ENCODE measurements around the gene USP30.

Gene USP30

DNA sequence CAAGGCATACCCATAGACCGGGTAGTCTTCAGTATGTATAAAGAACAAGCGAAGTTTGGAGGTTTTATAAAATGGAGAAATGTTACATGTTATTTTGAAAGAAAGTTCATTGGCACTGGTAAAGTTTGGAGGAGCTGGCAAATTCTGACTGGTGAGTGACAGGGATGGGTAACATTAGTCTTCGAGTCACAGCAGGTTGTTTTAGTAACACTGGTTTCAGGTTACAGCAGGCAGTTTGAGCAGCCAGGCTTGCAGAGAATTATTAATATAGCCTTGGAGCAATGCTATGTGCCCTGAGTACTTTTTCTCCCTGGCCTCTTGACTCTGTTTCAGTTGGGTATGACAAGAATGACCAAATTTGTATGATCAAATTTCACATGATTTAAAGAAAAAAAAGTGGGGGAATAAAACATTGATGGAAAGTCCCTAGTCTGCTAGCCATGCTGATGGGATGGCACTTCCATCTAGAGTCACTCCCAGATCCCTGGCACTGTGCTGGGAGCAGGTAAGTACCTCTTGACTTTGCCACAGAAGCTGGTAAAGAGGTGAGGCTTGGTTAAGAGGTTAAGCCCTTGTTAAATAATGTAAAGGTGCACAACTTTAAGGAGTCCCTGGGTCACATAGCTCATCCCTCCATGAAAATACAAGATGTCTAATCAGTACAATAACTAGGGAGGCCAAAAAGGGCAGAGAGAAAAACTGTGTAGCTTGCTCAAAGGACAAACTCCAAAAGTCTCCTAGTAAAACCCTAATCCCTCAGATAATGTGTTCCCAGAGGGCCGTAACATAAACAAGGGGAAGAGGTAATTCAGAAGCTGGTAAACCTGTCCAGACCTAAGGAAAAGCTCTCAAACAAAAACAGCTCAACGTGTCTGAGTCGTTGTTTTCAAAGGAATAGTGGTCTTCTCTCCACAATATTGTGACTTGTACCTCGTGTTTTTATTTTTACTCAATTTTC lies 18.9 kb upstream of the USP30 start:
- TF ChIP-seq GATA3 (IDR thresholded peaks at IDR 0.05; ENCODE audit: low read depth, low read length) (no peak), GATA2 (IDR thresholded peaks at IDR 0.05; ENCODE audit: low read depth, low read length) (no peak)

GRCh38 chr12:109036975-109037374 lies 15.4 kb upstream of the USP30 start:
- TF ChIP-seq GATA3 (IDR thresholded peaks at IDR 0.05; ENCODE audit: low read depth, low read length) (no peak), GATA2 (IDR thresholded peaks at IDR 0.05; ENCODE audit: low read depth, low read length) (no peak)

DNA sequence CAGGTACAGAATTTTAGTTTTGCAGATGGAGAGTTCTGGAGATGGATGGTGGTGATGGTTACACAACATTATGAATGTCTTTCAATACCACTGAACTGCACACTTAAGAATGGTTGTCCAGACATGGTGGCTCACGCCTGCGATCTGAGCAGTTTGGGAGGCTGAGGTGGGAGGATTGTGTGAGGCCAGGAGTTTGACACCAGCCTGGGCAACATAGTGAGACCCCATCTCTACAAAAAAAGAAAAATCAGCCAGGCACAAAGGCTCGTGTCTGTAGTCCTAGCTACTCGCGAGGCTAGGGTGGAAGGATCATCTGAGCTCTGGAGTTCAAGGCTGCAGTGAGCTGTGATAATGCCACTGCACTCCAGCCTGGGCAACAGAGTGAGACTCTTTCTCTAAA lies 8.1 kb upstream of the USP30 start:
- TF ChIP-seq GATA2 (IDR thresholded peaks at IDR 0.05; ENCODE audit: low read depth, low read length) = no peak
- TF ChIP-seq GATA3 (IDR thresholded peaks at IDR 0.05; ENCODE audit: low read depth, low read length) = no peak

- TF ChIP-seq GATA3 (IDR thresholded peaks at IDR 0.05; ENCODE audit: low read depth, low read length) (no peak), GATA2 (IDR thresholded peaks at IDR 0.05; ENCODE audit: low read depth, low read length) (no peak)
These were observed 5.1 kb upstream of the USP30 start for GRCh38 chr12:109047081-109047805.

DNA sequence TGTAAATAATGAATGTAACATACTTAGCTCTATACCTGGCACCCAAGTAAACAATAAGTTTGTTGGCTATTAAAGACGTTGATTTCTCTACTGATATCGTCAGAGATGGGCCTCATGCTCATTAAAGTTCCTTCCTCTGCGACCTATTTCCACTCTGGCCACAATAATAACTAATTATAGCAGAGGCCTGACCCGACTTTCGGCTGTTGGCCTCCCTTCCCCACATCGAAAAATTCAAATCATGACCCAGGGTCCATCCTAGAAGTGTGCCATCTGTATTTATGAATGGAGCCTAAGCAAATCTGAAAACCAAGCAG lies 321 bp upstream of the USP30 start:
- no peak for TF ChIP-seq GATA2 (IDR thresholded peaks at IDR 0.05; ENCODE audit: low read depth, low read length)
- no peak for TF ChIP-seq GATA3 (IDR thresholded peaks at IDR 0.05; ENCODE audit: low read depth, low read length)

- no peak for TF ChIP-seq GATA2 (IDR thresholded peaks at IDR 0.05; ENCODE audit: low read depth, low read length)
- no peak for TF ChIP-seq GATA3 (IDR thresholded peaks at IDR 0.05; ENCODE audit: low read depth, low read length)
These were observed 1.2 kb downstream of the USP30 start for GRCh38 chr12:109053382-109054123.

DNA sequence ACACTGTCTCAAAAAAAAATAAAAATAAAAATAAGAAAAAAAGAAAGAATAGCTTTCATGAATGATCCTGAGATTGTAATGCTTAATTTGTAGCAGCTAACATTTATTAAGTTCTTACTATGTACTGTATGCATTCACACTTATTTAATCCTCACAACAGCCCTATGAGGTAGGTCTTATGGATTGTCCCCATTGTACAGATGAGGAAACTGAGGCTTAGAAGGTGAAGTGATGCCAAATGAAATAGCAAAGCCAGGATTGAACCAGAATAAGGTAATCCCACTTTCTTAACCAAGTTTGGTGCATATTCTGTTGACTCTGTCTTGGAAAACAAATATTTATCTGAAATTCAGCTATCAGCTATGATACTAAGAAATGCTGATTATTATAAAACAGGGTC lies 2.1 kb downstream of the USP30 start:
- TF ChIP-seq GATA2 (IDR thresholded peaks at IDR 0.05; ENCODE audit: low read depth, low read length) (no peak), GATA3 (IDR thresholded peaks at IDR 0.05; ENCODE audit: low read depth, low read length) (no peak)

GRCh38 chr12:109056891-109057290 lies 4.5 kb downstream of the USP30 start:
- no peak for TF ChIP-seq GATA2 (IDR thresholded peaks at IDR 0.05; ENCODE audit: low read depth, low read length)
- TF ChIP-seq GATA3 (IDR thresholded peaks at IDR 0.05; ENCODE audit: low read depth, low read length) = no peak

DNA sequence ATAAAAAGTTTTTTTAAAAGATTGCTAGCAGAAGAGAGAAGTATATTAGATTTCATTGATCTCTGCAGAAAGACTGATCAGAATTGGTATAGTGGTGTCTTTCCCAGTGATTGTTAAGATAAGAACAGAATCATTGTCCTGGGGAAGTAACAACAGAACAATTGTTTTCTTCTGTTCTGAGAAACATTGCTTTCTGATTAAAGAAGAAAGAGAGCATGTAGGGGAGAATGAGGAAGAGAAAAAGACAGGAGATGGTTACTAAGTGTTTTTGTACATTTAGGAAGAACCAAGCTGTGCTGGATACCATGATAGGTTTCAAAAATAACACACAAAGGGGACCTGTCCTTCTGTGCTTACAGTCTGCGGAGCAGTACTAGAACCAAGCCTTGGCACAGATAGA lies 5.0 kb downstream of the USP30 start:
- TF ChIP-seq GATA3 (IDR thresholded peaks at IDR 0.05; ENCODE audit: low read depth, low read length) (no peak), GATA2 (IDR thresholded peaks at IDR 0.05; ENCODE audit: low read depth, low read length) (no peak)

- TF ChIP-seq GATA2 (IDR thresholded peaks at IDR 0.05; ENCODE audit: low read depth, low read length) (no peak), GATA3 (IDR thresholded peaks at IDR 0.05; ENCODE audit: low read depth, low read length) (no peak)
These were observed 6.4 kb downstream of the USP30 start for GRCh38 chr12:109058773-109059172.

- no peak for TF ChIP-seq GATA2 (IDR thresholded peaks at IDR 0.05; ENCODE audit: low read depth, low read length)
- TF ChIP-seq GATA3 (IDR thresholded peaks at IDR 0.05; ENCODE audit: low read depth, low read length) = no peak
These were observed 11.8 kb downstream of the USP30 start for GRCh38 chr12:109064143-109064542.

DNA sequence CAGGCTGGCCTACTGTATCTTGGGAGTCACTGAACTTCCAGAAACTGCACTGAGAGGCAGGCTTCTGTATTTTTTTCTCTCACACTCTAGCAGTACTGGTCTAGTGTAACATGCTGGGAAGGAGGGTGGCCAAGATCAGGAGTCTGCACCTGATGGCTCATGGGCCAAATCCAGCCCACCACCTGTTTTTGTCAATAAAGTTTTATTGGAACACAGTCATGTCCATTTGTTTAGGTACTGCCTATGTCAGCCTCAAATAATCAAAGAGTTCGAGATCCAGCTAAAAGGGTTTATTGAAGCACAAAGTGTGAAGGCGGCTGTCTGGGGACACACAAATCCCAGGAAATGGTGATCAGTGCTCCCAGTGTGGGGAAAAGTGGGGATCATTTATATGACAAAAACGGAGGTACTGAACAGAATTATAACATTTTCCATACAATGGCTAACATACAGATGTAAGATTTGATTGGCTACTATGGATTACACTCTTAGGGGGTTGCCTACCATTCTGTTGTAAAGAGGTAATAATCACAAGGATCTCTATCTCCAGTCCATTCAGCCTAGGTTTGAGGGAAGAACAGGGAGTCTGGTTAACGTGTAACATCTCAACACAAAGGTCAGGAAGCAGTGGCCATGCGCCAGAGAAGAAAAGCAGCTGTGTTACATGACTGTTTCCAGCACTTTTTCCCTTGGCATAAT lies 12.9 kb downstream of the USP30 start:
- TF ChIP-seq GATA2 (IDR thresholded peaks at IDR 0.05; ENCODE audit: low read depth, low read length) = no peak
- TF ChIP-seq GATA3 (IDR thresholded peaks at IDR 0.05; ENCODE audit: low read depth, low read length) = no peak

- no peak for TF ChIP-seq GATA3 (IDR thresholded peaks at IDR 0.05; ENCODE audit: low read depth, low read length)
- TF ChIP-seq GATA2 (IDR thresholded peaks at IDR 0.05; ENCODE audit: low read depth, low read length) = no peak
These were observed 13.4 kb downstream of the USP30 start for GRCh38 chr12:109065853-109066193.

Data from SH-SY5Y (cell line).